MCF 10A (cell line): ENCODE measurements around the gene ZNF679. TPM values are rescaled to one million over a fixed set of nuclear protein-coding genes. Genes with fewer than 3 reads are reported as not detected.
A peak's percentile ranks its signal among the peaks of the same experiment; 100 is the strongest.
"Not testable (repeated sequence)": the region's sequence is repeated elsewhere in the genome, so short reads cannot be mapped to it uniquely, and the experiment has no call there.

Source experiments
- BruUV-seq: library from RNA; stranded (reverse); fragments of 400-500 nt; replicated peaks from 2 replicates; lab custom pipeline; 2021; lab: Mats Ljungman, UMichigan
- CTCF ChIA-PET: fragments of 300-600 bp; sonication (Branson Sonifier 250); formaldehyde crosslinking; extraction: SDS; loops from one replicate; lab custom pipeline; 2021; ENCODE audit warnings: antibody characterized with exemption, inconsistent platforms; lab: Yijun Ruan, JAX
- POLR2A ChIA-PET: fragments of 300-600, 350-650 bp; sonication (Branson Sonifier 250); formaldehyde crosslinking; extraction: SDS; loops from one replicate; lab custom pipeline; 2020; ENCODE audit warnings: antibody characterized with exemption, inconsistent platforms; lab: Yijun Ruan, JAX
- DNase-seq: peaks from one replicate; pipeline ENCODE4 v3.0.0-alpha.2; 2018; ENCODE audit not compliant: unreplicated experiment
- H3K27ac Mint-ChIP-seq: one replicate; pipeline ENCODE4 v1.8.0; 2022; ENCODE audit warnings: mild to moderate bottlenecking, low read depth, mixed read lengths; ENCODE audit not compliant: unreplicated experiment
- H3K27me3 Mint-ChIP-seq: one replicate; pipeline ENCODE4 v1.8.0; 2022; ENCODE audit warnings: mixed read lengths; ENCODE audit not compliant: insufficient read depth, unreplicated experiment
- H3K36me3 Mint-ChIP-seq: one replicate; pipeline ENCODE4 v1.8.0; 2022; ENCODE audit warnings: mild to moderate bottlenecking, moderate library complexity, mixed read lengths; ENCODE audit not compliant: insufficient read depth, unreplicated experiment
- H3K4me1 Mint-ChIP-seq: one replicate; pipeline ENCODE4 v1.8.0; 2022; ENCODE audit warnings: mixed read lengths; ENCODE audit not compliant: insufficient read depth, unreplicated experiment
- H3K4me3 Mint-ChIP-seq: one replicate; pipeline ENCODE4 v1.8.0; 2022; ENCODE audit warnings: mild to moderate bottlenecking, moderate library complexity, mixed read lengths; ENCODE audit not compliant: unreplicated experiment
- H3K9me3 Mint-ChIP-seq: one replicate; pipeline ENCODE4 v1.8.0; 2022; ENCODE audit warnings: mixed read lengths; ENCODE audit not compliant: unreplicated experiment
- CTCF ChIP-seq: fragments of 200-600 bp; IDR thresholded peaks from one replicate; pipeline ENCODE4 v1.8.0; 2022; ENCODE audit warnings: antibody characterized with exemption, mild to moderate bottlenecking; ENCODE audit not compliant: unreplicated experiment
- intact Hi-C: fragments of 100-400 bp; cut with micrococcal nuclease; formaldehyde crosslinking; loops from 2 replicates; pipeline ENCODE4 v1.14.1; 2022
- total RNA-seq: library from RNA; stranded (reverse); gene quantifications from 2 replicates; pipeline ENCODE4 v1.2.3, GENCODE V29; 2022

ZNF679 gene
- total RNA-seq, 1 experiment from 2014 or later, result not detected

- H3K9me3 Mint-ChIP-seq, result no peaks in the 10 kb centered on the region
- no TSS peak for BruUV-seq
- ChIA-PET CTCF (no interaction called here), POLR2A (no interaction called here)
- peaks cover 7% of the 10 kb centered on the region for H3K36me3 Mint-ChIP-seq
- H3K27me3 Mint-ChIP-seq, result no peaks in the 10 kb centered on the region
- TF ChIP-seq CTCF, result no peak
- DNase-seq, result no peak
- H3K27ac Mint-ChIP-seq, result no peak overlapping the region
- H3K4me3 Mint-ChIP-seq, result no peak overlapping the region
- no peaks in the 10 kb centered on the region for H3K4me1 Mint-ChIP-seq
- intact Hi-C loops, result no loop called here
Observed at GRCh38 chr7:64312826-64313225, 84.6 kb downstream of the ZNF679 start.

- Mint-ChIP-seq H3K27ac (peak within 1 kb of the TSS; percentile 99), H3K4me1 (no peaks in the 10 kb centered on the region), H3K4me3 (peak within 1 kb of the TSS; percentile 97), H3K9me3 (no peaks in the 10 kb centered on the region), H3K27me3 (no peaks in the 10 kb centered on the region), H3K36me3 (peaks cover 7% of the 10 kb centered on the region)
- no peak for TF ChIP-seq CTCF
- peak; percentile 97 for DNase-seq
- TSS peak; percentile 48 for BruUV-seq
- intact Hi-C loops, result no loop called here
- ChIA-PET POLR2A (interaction anchor here (0.5 to 2.2 kb wide), 7 partner anchors 13 to 1063 kb away, joined by 3 to 12 read pairs (median 4); partner anchors contain the start of gene ZNF680), CTCF (interaction anchor here (0.8 to 1.5 kb wide), 2 partner anchors 305 to 311 kb away, joined by 3 read pairs; no protein-coding TSS in a partner anchor)
Observed at GRCh38 chr7:64313740-64314491, 85.6 kb downstream of the ZNF679 start, which contains the start of gene ZNF736. TSS of gene ZNF736 (plus strand) at chr7:64313961. CDS start at chr7:64314151, 190 bp downstream.

- Mint-ChIP-seq H3K4me3 (peak overlapping the region; percentile 97), H3K27ac (peak overlapping the region; percentile 99), H3K4me1 (no peaks in the 10 kb centered on the region), H3K27me3 (no peaks in the 10 kb centered on the region), H3K9me3 (no peaks in the 10 kb centered on the region), H3K36me3 (peaks cover 7% of the 10 kb centered on the region)
- TF ChIP-seq CTCF, result no peak
- intact Hi-C loops, result no loop called here
- BruUV-seq, result no TSS peak
- CTCF ChIA-PET, result interaction anchor here (0.6 to 1.5 kb wide), 3 partner anchors 305 to 323 kb away, joined by 3 to 5 read pairs (median 4); no protein-coding TSS in a partner anchor
- POLR2A ChIA-PET, result interaction anchor here (0.7 to 2.2 kb wide), 5 partner anchors 14 to 498 kb away, joined by 3 to 12 read pairs (median 4); partner anchors contain the start of gene ZNF680
- DNase-seq, result no peak
Observed at GRCh38 chr7:64314566-64314965, 86.3 kb downstream of the ZNF679 start.

- H3K4me1 Mint-ChIP-seq, BruUV-seq, DNase-seq, H3K27me3 Mint-ChIP-seq, intact Hi-C loops, H3K27ac Mint-ChIP-seq, POLR2A ChIA-PET, H3K9me3 Mint-ChIP-seq: not testable (repeated sequence)
- CTCF ChIA-PET, result interaction anchor here (0.6 kb wide), 1 partner anchor 15 kb away, joined by 3 read pairs; no protein-coding TSS in a partner anchor
- H3K36me3 Mint-ChIP-seq, result peaks cover 13% of the 10 kb centered on the region
- H3K4me3 Mint-ChIP-seq, result peak overlapping the region; percentile 97
Observed at GRCh38 chr7:64316031-64316742, 87.9 kb downstream of the ZNF679 start.

Other genes with a start within 250 kb of the ZNF679 start
- gene ZNF722, start 229.6 kb upstream of the ZNF679 start, total RNA-seq, result not detected in 2 replicates
- gene ZNF727, start 183.0 kb upstream of the ZNF679 start, total RNA-seq, result not detected in 2 replicates
- gene ZNF735, start 21.3 kb upstream of the ZNF679 start, total RNA-seq, result not detected in 2 replicates
- gene ZNF736, start 85.5 kb downstream of the ZNF679 start, total RNA-seq, result 9.2 and 13.1 TPM in 2 replicates